HG03558 (cell line): ENCODE data around the gene TMCC1.
"Not testable (repeated sequence)": the region's sequence is repeated elsewhere in the genome, so short reads cannot be mapped to it uniquely, and the experiment has no call there.

Experiments used
- ATAC-seq: cut with Tn5 transposase; IDR thresholded peaks from one replicate; pipeline ENCODE4 v1.9.1; 2021; ENCODE audit warnings: moderate number of reproducible peaks; ENCODE audit not compliant: unreplicated experiment; ENCODE audit errors: extremely low read depth

The TMCC1 gene

DNA sequence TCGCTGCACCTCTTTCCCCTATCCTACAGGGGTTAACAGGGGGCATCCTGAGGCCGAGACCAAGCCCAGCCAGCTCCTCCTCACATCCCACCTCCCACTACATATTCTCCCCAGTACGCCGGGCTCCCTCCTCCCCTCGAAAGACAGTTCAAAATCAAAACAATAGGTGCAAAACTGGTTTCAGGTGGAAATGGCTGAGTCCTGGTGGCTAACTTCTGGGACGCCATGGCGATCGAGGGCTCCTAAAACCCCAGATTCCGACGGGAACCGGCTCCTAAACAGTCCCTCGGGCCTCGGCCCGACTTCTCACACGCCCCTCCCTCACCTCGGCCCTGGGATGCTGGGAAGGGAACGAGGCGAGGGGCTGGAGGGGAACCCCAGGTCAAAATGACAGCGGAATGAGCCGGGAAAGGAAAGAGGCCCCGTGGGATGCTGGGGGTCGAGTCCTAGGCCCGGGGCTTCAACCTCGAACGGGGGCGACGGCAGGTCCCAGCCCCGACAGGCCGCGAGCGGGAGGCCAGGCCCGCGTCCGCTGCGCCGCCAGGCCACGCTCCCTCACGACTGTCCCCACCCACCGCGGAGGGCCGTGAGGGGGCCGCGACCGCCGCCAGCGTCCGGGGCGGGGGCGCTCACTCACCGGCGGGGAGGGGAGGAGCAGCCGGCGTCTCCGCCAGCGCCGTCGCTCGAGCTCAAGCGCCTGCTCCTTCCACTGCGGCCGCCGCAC lies 492 bp downstream of the TMCC1 start:
- peak; percentile 29 for ATAC-seq

DNA sequence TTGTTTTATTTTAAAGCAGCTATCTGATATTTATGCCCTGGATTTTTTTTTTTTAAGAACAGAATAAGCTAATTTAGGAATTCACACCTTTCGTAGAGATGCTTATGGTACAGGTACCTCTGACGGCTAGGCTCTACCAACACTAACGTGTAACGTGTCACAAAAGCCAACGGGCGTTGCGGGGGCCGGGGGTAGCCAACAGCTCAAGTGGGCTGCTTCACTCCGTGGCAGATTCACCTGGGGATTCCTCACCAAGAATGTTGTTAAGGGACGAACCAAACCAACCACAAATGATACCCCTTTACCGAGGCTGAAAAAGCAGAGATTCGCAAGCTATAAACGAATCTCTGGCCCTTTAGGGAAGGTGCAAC lies 1.0 kb downstream of the TMCC1 start:
- ATAC-seq: no peak

- ATAC-seq: no peak
Observed at GRCh38 chr3:129890891-129891290, 2.6 kb downstream of the TMCC1 start.

DNA sequence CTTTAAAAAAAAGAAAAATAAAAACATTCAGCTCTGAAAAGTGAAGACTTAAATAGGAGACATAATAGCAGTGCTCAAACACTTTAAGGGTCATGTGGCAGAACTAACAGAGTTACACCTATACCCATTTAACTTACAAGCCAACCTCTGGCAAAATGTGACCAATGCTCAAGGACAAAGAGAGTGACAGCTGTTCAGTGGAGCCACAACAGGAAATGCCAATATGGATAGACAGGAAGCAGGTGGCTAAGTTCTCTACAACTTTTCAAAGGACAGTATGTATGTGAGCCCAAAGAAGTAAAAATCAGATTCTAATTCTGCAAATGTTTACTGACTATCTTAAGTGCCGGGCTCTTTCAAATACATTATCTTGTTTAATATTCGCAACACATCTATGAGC lies 3.4 kb downstream of the TMCC1 start:
- ATAC-seq: no peak

DNA sequence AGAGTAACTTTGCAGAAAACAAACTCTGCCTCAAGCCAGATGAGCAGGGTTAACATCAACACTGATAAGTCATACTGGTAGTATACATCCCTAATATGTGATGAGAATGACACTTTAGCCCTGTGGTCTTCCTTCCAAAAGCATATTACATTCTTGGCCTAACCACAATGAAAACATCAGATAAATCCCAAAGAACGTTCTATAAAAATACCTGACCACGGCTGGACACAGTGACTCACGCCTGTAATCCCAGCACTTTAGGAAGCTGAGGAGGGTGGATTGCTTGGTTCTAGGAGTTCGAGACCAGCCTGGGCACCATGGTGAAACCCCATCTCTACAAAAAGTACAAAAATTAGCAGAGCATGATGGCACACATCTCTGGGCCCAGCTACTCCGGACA lies 4.7 kb downstream of the TMCC1 start:
- no peak for ATAC-seq

- no peak for ATAC-seq
Observed at GRCh38 chr3:129881261-129881660, 12.2 kb downstream of the TMCC1 start.

DNA sequence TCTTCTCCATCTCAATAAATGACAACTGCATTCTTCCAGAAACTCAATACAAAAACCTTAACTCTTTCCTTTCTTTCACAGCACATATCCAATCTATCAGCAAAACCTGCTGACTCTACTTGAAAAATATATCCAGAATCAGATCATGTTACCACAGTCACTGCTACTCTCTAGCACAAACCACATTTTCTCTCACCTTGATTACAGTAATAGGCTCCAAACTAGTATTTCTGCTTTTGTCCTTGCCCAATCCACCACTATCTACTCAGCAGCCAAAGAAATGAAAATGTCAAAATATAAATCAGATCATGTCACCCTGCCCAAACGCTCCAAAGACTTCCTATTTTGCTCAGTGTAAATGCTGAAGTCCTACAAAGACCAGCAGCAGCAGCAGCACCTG lies 15.2 kb downstream of the TMCC1 start:
- ATAC-seq: no peak

DNA sequence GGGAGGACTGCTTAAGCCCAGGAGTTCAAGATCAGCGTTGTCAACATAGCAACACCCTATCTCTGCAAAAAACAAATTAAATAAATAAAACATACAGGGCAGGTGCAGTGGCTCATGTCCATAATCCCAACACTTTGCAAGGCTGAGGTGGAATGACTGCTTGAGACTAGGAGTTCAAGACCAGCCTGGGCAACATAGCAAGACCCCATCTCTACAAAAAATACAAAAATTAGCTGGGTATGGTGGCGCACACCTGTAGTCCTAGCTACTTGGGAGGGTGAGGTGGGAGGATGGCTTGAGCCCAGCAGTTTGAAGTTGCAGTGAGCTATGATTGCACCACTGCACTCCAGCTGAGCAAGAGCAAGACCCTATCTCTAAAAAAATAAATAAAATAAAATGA lies 19.0 kb downstream of the TMCC1 start:
- ATAC-seq: not testable (repeated sequence)

- ATAC-seq: no peak
Observed at GRCh38 chr3:129868912-129869311, 24.6 kb downstream of the TMCC1 start.

- no peak for ATAC-seq
Observed at GRCh38 chr3:129867506-129868124, 25.9 kb downstream of the TMCC1 start.

- ATAC-seq: no peak
Observed at GRCh38 chr3:129865806-129866205, 27.7 kb downstream of the TMCC1 start.

DNA sequence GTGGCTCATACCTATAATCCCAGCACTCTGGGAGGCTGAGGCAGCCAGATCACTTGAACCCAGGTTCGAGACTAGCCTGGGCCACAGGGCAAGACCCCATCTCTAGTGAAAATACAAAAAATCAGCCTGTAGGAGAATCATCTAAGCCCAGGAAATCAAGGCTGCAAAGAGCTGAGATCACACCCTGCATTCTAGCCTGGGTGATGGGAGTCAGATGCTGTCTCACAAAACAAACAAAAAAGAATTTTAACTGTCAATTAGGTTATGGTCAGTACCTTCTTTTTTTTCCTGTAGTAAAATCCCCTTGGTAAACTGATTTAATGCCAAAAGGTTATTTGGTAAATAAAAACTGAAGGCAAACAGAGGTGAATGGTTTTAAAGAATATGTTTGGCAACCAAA lies 29.0 kb downstream of the TMCC1 start:
- ATAC-seq: no peak

DNA sequence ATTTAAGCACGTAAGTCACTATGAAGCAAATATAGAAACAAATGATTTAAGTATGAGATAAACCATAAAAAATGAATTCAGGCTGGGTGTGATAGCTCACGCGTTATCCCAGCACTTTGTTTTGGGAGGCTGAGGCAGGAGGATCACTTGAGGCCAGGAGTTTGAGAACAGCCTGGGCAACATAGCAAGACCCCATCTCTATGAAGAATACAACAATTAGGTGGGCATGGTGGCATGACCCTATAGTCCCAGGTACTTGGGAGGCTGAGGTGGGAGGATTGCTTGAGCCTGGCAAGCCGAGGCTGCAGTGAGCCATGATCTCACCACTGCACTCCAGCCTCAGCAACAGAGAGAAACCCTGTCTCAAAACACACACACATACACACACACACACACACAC lies 34.2 kb downstream of the TMCC1 start:
- no peak for ATAC-seq

- ATAC-seq: no peak
Observed at GRCh38 chr3:129857899-129858298, 35.6 kb downstream of the TMCC1 start.

- not testable (repeated sequence) for ATAC-seq
Observed at GRCh38 chr3:129856790-129857189, 36.7 kb downstream of the TMCC1 start.

DNA sequence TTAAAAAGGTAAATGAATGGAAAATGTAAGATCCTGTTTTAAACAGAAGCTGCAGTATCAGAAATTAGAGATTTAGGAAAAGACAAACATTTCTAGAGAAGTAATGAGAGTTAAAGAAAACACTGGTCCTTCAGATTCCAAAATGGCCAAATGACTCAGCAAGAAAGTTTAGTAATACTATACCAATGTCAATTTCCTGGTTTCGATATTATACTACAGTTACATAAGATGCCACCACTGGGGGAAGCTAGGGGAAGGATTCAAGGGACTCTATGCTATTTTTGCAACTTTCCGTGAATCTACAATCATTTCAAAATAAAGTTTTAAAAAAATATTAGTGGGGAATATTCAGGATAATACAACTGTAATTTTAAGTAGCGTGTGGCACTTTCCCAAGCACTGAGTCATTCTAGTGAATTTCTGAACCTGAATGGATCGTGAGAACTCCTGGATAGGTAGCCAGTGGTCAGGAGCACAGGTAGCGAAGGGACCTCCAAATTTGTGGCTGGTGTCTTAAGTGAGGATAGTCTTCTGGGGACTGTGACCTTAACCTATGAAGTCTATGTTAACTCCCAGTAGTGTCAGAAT lies 37.6 kb downstream of the TMCC1 start:
- ATAC-seq: no peak

GRCh38 chr3:129855170-129855831 lies 38.2 kb downstream of the TMCC1 start:
- ATAC-seq: no peak

GRCh38 chr3:129854460-129854859 lies 39.1 kb downstream of the TMCC1 start:
- no peak for ATAC-seq

DNA sequence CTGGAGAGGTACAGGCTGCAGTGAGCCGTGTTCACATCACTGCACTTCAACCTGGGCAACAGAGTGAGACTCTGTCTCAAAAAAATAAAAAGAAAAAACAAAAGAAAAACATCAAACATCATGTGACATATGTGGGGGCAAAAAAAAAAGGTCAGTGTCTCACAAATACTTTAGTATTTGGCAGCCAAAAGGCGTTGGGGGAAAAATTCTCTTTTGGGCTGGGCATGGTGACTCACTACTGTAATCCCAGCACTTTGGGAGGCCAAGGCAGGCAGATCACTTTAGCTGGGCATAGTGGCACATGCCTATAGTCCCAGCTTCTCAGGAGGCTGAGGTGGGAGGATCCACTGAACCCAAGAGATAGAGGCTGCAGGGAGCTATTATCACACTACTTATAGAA lies 47.6 kb downstream of the TMCC1 start:
- ATAC-seq: no peak

DNA sequence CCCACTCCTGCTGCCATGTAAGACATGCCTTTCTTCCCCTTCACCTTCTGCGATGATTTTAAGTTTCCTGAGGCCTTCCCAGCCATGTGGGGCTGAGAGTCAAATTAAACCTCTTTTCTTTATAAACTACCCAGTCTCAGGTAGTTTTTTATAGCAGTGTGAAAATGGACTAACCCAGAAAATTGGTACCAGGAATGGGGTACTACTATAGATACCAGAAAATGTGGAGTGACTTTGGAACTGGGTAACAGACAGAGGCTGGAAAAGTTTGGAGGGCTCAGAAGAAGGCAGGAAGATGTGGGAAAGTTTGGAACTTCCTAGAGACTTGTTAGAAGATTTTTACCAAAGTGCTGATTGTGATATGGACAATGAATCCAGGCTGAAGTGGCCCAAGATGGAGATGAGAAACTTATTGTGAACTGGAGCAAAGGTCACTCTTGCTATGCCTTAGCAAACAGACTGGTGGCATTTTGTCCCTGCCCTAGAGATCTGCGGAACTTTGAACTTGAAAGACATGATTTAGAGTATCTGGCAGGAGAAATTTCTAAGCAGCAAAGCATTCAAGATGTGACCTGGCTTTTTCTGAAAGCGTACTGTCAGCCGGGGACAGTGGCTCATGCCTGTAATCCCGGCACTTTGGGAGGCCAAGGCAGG lies 52.7 kb downstream of the TMCC1 start:
- no peak for ATAC-seq

DNA sequence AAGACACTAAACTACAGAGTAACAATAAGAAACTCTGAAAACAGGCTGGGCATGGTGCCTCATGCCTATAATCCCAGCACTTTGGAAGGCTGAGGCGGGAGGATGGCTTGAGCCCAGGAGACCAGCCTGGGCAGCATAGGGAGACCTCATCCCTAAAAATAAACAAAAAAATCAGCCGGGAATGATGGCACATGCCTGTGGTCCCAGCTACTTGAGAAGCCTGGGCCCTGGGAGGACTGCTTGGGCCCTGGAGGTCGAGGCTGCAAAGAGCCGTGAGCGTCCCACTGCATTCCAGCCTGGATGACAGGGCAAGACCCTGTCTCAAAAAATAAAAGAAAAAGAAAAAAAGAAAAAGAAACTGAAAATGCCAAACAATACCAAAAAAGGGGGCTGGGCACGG lies 55.4 kb downstream of the TMCC1 start:
- ATAC-seq: no peak
